ENCODE data around the gene ZNF541. TPM values are rescaled to one million over a fixed set of nuclear protein-coding genes. Genes with fewer than 3 reads are reported as not detected.

ZNF541 gene
- total RNA-seq, 1 experiment from 2014 or later: 0.07 TPM

DNA sequence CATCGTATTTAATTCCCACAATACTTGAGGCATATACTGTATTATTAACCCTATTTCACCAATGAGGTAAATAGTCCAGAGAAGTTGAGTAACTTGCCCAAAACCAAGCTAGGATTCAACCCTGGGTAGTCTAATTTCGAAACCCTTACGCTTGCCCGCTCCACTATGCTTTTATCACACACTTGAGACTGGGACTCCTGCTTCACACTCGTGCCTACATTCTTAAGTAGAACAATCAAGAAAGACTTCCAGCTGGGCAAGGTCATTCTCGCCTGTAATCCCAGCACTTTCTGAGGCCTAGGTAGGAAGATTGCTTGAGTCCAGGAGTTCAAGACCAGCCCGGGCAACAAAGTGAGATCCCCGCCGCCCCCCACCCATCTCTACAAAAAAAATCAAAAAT is 3.6 kb downstream of the ZNF541 start (continued):
- no peak for TF ChIP-seq CTCF (IDR thresholded peaks at IDR 0.05)
- no peak for TF ChIP-seq ZNF317 (CRISPR knock-in tag; IDR thresholded peaks at IDR 0.05; ENCODE audit: borderline replicate concordance, low read depth)

GRCh38 chr19:47564081-47564480 is 8.9 kb downstream of the ZNF541 start:
- Mint-ChIP-seq H3K4me1 (peaks cover 13% of the 10 kb centered on the region), H3K27me3 (ENCODE audit: low read depth) (no peaks in the 10 kb centered on the region), H3K4me3 (no peak overlapping the region), H3K36me3 (no peaks in the 10 kb centered on the region), H3K27ac (no peak overlapping the region), H3K9me3 (no peaks in the 10 kb centered on the region)
- ChIA-PET POLR2A (no interaction called here), CTCF (no interaction called here)
- DNase-seq (ENCODE audit: low spot score): no peak
- TF ChIP-seq, protein P1, sequence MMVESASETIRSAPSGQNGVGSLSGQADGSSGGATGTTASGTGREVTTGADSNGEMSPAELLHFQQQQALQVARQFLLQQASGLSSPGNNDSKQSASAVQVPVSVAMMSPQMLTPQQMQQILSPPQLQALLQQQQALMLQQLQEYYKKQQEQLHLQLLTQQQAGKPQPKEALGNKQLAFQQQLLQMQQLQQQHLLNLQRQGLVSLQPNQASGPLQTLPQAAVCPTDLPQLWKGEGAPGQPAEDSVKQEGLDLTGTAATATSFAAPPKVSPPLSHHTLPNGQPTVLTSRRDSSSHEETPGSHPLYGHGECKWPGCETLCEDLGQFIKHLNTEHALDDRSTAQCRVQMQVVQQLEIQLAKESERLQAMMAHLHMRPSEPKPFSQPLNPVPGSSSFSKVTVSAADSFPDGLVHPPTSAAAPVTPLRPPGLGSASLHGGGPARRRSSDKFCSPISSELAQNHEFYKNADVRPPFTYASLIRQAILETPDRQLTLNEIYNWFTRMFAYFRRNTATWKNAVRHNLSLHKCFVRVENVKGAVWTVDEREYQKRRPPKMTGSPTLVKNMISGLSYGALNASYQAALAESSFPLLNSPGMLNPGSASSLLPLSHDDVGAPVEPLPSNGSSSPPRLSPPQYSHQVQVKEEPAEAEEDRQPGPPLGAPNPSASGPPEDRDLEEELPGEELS (CRISPR knock-in tag; IDR thresholded peaks at IDR 0.05): no peak
- no peak for TF ChIP-seq NFE2L1 (CRISPR knock-in tag; IDR thresholded peaks at IDR 0.05)
- no peak for TF ChIP-seq PRRX2 (CRISPR knock-in tag; IDR thresholded peaks at IDR 0.05)
- no peak for TF ChIP-seq KAT7 (CRISPR knock-in tag; IDR thresholded peaks at IDR 0.05; ENCODE audit: borderline replicate concordance)
- no peak for TF ChIP-seq ZMAT4 (CRISPR knock-in tag; IDR thresholded peaks at IDR 0.05)
- TF ChIP-seq, protein P2, sequence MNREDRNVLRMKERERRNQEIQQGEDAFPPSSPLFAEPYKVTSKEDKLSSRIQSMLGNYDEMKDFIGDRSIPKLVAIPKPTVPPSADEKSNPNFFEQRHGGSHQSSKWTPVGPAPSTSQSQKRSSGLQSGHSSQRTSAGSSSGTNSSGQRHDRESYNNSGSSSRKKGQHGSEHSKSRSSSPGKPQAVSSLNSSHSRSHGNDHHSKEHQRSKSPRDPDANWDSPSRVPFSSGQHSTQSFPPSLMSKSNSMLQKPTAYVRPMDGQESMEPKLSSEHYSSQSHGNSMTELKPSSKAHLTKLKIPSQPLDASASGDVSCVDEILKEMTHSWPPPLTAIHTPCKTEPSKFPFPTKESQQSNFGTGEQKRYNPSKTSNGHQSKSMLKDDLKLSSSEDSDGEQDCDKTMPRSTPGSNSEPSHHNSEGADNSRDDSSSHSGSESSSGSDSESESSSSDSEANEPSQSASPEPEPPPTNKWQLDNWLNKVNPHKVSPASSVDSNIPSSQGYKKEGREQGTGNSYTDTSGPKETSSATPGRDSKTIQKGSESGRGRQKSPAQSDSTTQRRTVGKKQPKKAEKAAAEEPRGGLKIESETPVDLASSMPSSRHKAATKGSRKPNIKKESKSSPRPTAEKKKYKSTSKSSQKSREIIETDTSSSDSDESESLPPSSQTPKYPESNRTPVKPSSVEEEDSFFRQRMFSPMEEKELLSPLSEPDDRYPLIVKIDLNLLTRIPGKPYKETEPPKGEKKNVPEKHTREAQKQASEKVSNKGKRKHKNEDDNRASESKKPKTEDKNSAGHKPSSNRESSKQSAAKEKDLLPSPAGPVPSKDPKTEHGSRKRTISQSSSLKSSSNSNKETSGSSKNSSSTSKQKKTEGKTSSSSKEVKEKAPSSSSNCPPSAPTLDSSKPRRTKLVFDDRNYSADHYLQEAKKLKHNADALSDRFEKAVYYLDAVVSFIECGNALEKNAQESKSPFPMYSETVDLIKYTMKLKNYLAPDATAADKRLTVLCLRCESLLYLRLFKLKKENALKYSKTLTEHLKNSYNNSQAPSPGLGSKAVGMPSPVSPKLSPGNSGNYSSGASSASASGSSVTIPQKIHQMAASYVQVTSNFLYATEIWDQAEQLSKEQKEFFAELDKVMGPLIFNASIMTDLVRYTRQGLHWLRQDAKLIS (CRISPR knock-in tag; IDR thresholded peaks at IDR 0.05; ENCODE audit: borderline replicate concordance): no peak
- TF ChIP-seq RELA (CRISPR knock-in tag; IDR thresholded peaks at IDR 0.05; ENCODE audit: borderline replicate concordance): no peak
- TF ChIP-seq ZNF423 (CRISPR knock-in tag; IDR thresholded peaks at IDR 0.05): no peak
- ATAC-seq: no peak

GRCh38 chr19:47561440-47562057 is 11.4 kb downstream of the ZNF541 start:
- Mint-ChIP-seq H3K4me3 (no peak overlapping the region), H3K4me1 (peaks cover 13% of the 10 kb centered on the region), H3K27ac (no peak overlapping the region; the same call in 1 of the 2 replicates), H3K36me3 (no peaks in the 10 kb centered on the region), H3K27me3 (ENCODE audit: low read depth) (no peaks in the 10 kb centered on the region), H3K9me3 (no peaks in the 10 kb centered on the region)
- DNase-seq (ENCODE audit: low spot score) (no peak), ATAC-seq (no peak; the same call in 1 of the 2 replicates)
- ChIA-PET CTCF (interaction anchor here (0.6 to 1.7 kb wide), 6 partner anchors 47 to 204 kb away, joined by 3 to 7 read pairs (median 3); partner anchors contain the start of genes BICRA and EHD2), POLR2A (interaction anchor here (1.0 kb wide), 1 partner anchor 11 kb away, joined by 3 read pairs; no protein-coding TSS in a partner anchor)
- TF ChIP-seq JUN (CRISPR knock-in tag; IDR thresholded peaks at IDR 0.05) (no peak), ARID4B (CRISPR knock-in tag; IDR thresholded peaks at IDR 0.05; ENCODE audit: borderline replicate concordance) (no peak), NFE2L1 (CRISPR knock-in tag; IDR thresholded peaks at IDR 0.05) (no peak), MLX (CRISPR knock-in tag; IDR thresholded peaks at IDR 0.05) (no peak), JAZF1 (CRISPR knock-in tag; IDR thresholded peaks at IDR 0.05) (no peak), CTCF (IDR thresholded peaks at IDR 0.05) (no peak), ZBTB21 (CRISPR knock-in tag; IDR thresholded peaks at IDR 0.05; ENCODE audit: borderline replicate concordance) (no peak), SP1 (CRISPR knock-in tag; conservative IDR thresholded peaks at IDR 0.05) (no peak), TEAD4 (CRISPR knock-in tag; IDR thresholded peaks at IDR 0.05) (no peak)
